SK-N-SH (cell line): ENCODE measurements around the gene CDC6. TPM values are rescaled to one million over a fixed set of nuclear protein-coding genes. Genes with fewer than 3 reads are reported as not detected.

ENCODE experiments used
- CTCF ChIA-PET: fragments of 300-600, 350-600 bp; formaldehyde crosslinking; extraction: SDS; loops from one replicate; lab custom pipeline; 2021; lab: Yijun Ruan, JAX
- POLR2A ChIA-PET: fragments of 350-600 bp; sonication (Branson Sonifier 250); formaldehyde crosslinking; extraction: SDS; loops from one replicate; lab custom pipeline; 2020; ENCODE audit warnings: antibody characterized with exemption, inconsistent platforms; lab: Yijun Ruan, JAX
- DNase-seq: peaks from one replicate; pipeline ENCODE4 v3.0.0; 2012
- H2AFZ ChIP-seq: fragments of 200-600 bp; sonication (generic); 2 replicates; pipeline ENCODE4 v1.8.1; 2016; ENCODE audit warnings: antibody characterized with exemption, mild to moderate bottlenecking, low read depth
- H3F3A ChIP-seq: fragments of 200-600 bp; sonication (generic); replicated peaks from 2 replicates; pipeline ENCODE3; 2016; ENCODE audit warnings: antibody characterized with exemption, mild to moderate bottlenecking; ENCODE audit not compliant: insufficient read depth
- H3K27ac ChIP-seq, 2 experiments: fragments of 200-500 bp in 1 of 2; fragments of 200-600 bp in 1 of 2; sonication (Bioruptor generic) in 1 of 2; sonication (generic), shearing (Covaris generic) in 1 of 2; 2 replicates each; pipeline versions ENCODE4 v1.5.1 to v1.6.1; 2014 to 2016; ENCODE audit warnings: low read depth in 2 of 2, inconsistent platforms in 1 of 2, low read length in 1 of 2, mild to moderate bottlenecking in 1 of 2, mixed read lengths in 1 of 2
- H3K27me3 ChIP-seq: fragments of 200-600 bp; sonication (generic), shearing (Covaris generic); 2 replicates; pipeline ENCODE4 v1.6.1; 2016; ENCODE audit warnings: mixed run types; ENCODE audit not compliant: insufficient read depth
- H3K36me3 ChIP-seq, 2 experiments: fragments of 200-500 bp in 1 of 2; fragments of 200-600 bp in 1 of 2; sonication (Bioruptor generic) in 1 of 2; sonication (generic) in 1 of 2; replicated peaks in 1 of 2; 2 replicates each; pipeline versions ENCODE3 to v1.5.1; 2014 to 2016; ENCODE audit warnings: low read length in 1 of 2, mild to moderate bottlenecking in 1 of 2; ENCODE audit not compliant: insufficient read depth in 2 of 2, control insufficient read depth in 1 of 2
- H3K4me1 ChIP-seq, 2 experiments: fragments of 200-500 bp in 1 of 2; fragments of 200-600 bp in 1 of 2; sonication (Bioruptor generic) in 1 of 2; sonication (generic), shearing (Covaris generic) in 1 of 2; 2 replicates each; pipeline versions ENCODE4 v1.5.1 to v1.6.1; 2014 to 2016; ENCODE audit warnings: low read depth in 1 of 2, low read length in 1 of 2, mixed run types in 1 of 2; ENCODE audit not compliant: insufficient read depth in 2 of 2, control insufficient read depth in 1 of 2
- H3K4me2 ChIP-seq: fragments of 200-600 bp; sonication (generic), shearing (Covaris generic); 2 replicates; pipeline ENCODE4 v1.6.1; 2017; ENCODE audit warnings: mixed run types
- H3K4me3 ChIP-seq, 2 experiments: fragments of 200-500 bp in 1 of 2; fragments of 200-600 bp in 1 of 2; sonication (Bioruptor generic) in 1 of 2; sonication (generic), shearing (Covaris generic) in 1 of 2; 2 replicates each; pipeline versions ENCODE4 v1.5.1 to v1.8.1; 2014 to 2016; ENCODE audit warnings: low read depth in 2 of 2, inconsistent platforms in 1 of 2, low read length in 1 of 2, mild to moderate bottlenecking in 1 of 2, mixed read lengths in 1 of 2, moderate library complexity in 1 of 2
- H3K79me2 ChIP-seq: fragments of 200-600 bp; sonication (generic); 2 replicates; pipeline ENCODE4 v1.8.1; 2017; ENCODE audit warnings: mild to moderate bottlenecking; ENCODE audit not compliant: insufficient read depth
- H3K9ac ChIP-seq: fragments of 200-600 bp; sonication (generic); 2 replicates; pipeline ENCODE4 v1.6.1; 2017; ENCODE audit warnings: mixed run types
- H3K9me2 ChIP-seq: fragments of 200-600 bp; sonication (generic); 2 replicates; pipeline ENCODE4 v1.6.1; 2017; ENCODE audit warnings: mixed run types
- H3K9me3 ChIP-seq: fragments of 200-600 bp; sonication (generic); 2 replicates; pipeline ENCODE4 v1.6.1; 2017; ENCODE audit warnings: mixed run types, mild to moderate bottlenecking, moderate library complexity
- H4K20me1 ChIP-seq: fragments of 200-600 bp; sonication (generic); 2 replicates; pipeline ENCODE4 v1.6.1; 2017; ENCODE audit warnings: mild to moderate bottlenecking, mixed run types; ENCODE audit not compliant: insufficient read depth
- CHD2 ChIP-seq: fragments of 150-350 bp; IDR thresholded peaks from 2 replicates; pipeline ENCODE4 v1.6.1; 2018; ENCODE audit warnings: low read length; ENCODE audit not compliant: partially characterized antibody
- EZH2phosphoT487 ChIP-seq: fragments of 200-600 bp; sonication (generic); IDR thresholded peaks from 2 replicates; pipeline ENCODE4 v1.6.1; 2017; ENCODE audit warnings: low read depth, mixed run types, mild to moderate bottlenecking, antibody characterized with exemption, moderate library complexity, borderline replicate concordance
- FOSL2 ChIP-seq: IDR thresholded peaks from 2 replicates; pipeline ENCODE4 v1.4.0; 2012; ENCODE audit warnings: low read depth, mild to moderate bottlenecking, moderate library complexity, borderline replicate concordance
- FOXM1 ChIP-seq: IDR thresholded peaks from 2 replicates; pipeline ENCODE4 v1.4.0; 2012; ENCODE audit warnings: low read depth, mild to moderate bottlenecking
- GABPA ChIP-seq: IDR thresholded peaks from 2 replicates; pipeline ENCODE4 v1.4.0; 2012; ENCODE audit warnings: low read depth, mild to moderate bottlenecking
- JUND ChIP-seq: IDR thresholded peaks from 2 replicates; pipeline ENCODE4 v1.4.0; 2012
- MEF2A ChIP-seq: IDR thresholded peaks from 2 replicates; pipeline ENCODE4 v1.4.0; 2012; ENCODE audit warnings: low read depth, borderline replicate concordance
- MXI1 ChIP-seq: IDR thresholded peaks from 2 replicates; pipeline ENCODE4 v1.6.1; 2012; ENCODE audit warnings: mild to moderate bottlenecking, low read depth, low read length, improper control_type of control experiment
- NRF1 ChIP-seq: IDR thresholded peaks from 2 replicates; pipeline ENCODE4 v1.6.1; 2012; ENCODE audit warnings: low read depth, mild to moderate bottlenecking, low read length
- RAD21 ChIP-seq: IDR thresholded peaks from 2 replicates; pipeline ENCODE4 v1.6.1; 2012; ENCODE audit warnings: mild to moderate bottlenecking, low read length
- RCOR1 ChIP-seq: fragments of 150-350 bp; IDR thresholded peaks from 2 replicates; pipeline ENCODE4 v1.6.1; 2017; ENCODE audit warnings: antibody characterized with exemption, low read length
- RXRA ChIP-seq: IDR thresholded peaks from 2 replicates; pipeline ENCODE4 v1.4.0; 2012; ENCODE audit warnings: low read depth, mild to moderate bottlenecking, borderline replicate concordance
- TAF1 ChIP-seq: IDR thresholded peaks from 2 replicates; pipeline ENCODE4 v1.6.1; 2012; ENCODE audit warnings: low read depth, mild to moderate bottlenecking, low read length, moderate library complexity, borderline replicate concordance
- TEAD4 ChIP-seq: IDR thresholded peaks from 2 replicates; pipeline ENCODE4 v1.4.0; 2012; ENCODE audit warnings: mild to moderate bottlenecking, borderline replicate concordance; ENCODE audit not compliant: insufficient read depth
- YY1 ChIP-seq: IDR thresholded peaks from 2 replicates; pipeline ENCODE4 v1.4.0; 2012; ENCODE audit warnings: low read depth, mild to moderate bottlenecking
- WGBS: methylation state at CpG from one replicate; pipeline ENCODE4 v1.1.6; 2017; ENCODE audit warnings: low lambda C conversion rate; 5-methylcytosine and 5-hydroxymethylcytosine counted together
- polyA plus RNA-seq, 3 experiments: library from polyadenylated mRNA; depleted of rRNA; stranded (reverse); fragments of >200 nt; gene quantifications; 2 replicates each; pipeline ENCODE4 v1.2.3, GENCODE V29; 2012
- TF ChIP-seq, protein P1 (sequence below): fragments of 150-350 bp; IDR thresholded peaks from 2 replicates; pipeline ENCODE4 v1.6.1; 2016; ENCODE audit warnings: mild to moderate bottlenecking, low read depth, low read length
- TF ChIP-seq, protein P2 (sequence below): fragments of 200-600 bp; sonication (generic); IDR thresholded peaks from 2 replicates; pipeline ENCODE4 v1.6.1; 2017; ENCODE audit warnings: antibody characterized with exemption, mild to moderate bottlenecking, moderate library complexity
- TF ChIP-seq, protein P3 (sequence below): IDR thresholded peaks from 2 replicates; pipeline ENCODE4 v1.4.0; 2012; ENCODE audit warnings: low read depth
- TF ChIP-seq, protein P4 (sequence below): IDR thresholded peaks from 2 replicates; pipeline ENCODE4; 2012

CDC6 gene
- polyA plus RNA-seq, 1 of the 3 experiments (the other 2 are of a cell fraction): 12.7 TPM

DNA sequence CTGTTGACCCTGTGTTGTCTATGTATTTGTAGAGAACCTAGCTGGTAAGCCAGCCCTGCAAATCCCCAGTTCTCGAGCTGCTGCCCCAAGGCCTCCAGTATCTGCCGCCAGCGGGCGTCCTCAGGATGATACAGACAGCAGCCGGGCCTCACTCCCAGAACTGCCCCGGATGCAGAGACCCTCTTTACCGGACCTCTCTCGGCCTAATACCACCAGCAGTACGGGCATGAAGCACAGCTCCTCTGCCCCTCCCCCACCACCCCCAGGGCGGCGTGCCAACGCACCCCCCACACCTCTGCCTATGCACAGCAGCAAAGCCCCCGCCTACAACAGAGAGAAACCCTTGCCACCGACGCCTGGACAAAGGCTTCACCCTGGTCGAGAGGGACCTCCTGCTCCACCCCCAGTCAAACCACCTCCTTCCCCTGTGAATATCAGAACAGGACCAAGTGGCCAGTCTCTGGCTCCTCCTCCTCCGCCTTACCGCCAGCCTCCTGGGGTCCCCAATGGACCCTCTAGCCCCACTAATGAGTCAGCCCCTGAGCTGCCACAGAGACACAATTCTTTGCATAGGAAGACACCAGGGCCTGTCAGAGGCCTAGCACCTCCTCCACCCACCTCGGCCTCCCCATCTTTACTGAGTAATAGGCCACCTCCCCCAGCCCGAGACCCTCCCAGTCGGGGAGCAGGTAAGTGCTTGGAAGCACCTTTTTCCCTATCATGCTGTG, 23.1 kb upstream of the CDC6 start (continued):
- TF ChIP-seq, protein P1, sequence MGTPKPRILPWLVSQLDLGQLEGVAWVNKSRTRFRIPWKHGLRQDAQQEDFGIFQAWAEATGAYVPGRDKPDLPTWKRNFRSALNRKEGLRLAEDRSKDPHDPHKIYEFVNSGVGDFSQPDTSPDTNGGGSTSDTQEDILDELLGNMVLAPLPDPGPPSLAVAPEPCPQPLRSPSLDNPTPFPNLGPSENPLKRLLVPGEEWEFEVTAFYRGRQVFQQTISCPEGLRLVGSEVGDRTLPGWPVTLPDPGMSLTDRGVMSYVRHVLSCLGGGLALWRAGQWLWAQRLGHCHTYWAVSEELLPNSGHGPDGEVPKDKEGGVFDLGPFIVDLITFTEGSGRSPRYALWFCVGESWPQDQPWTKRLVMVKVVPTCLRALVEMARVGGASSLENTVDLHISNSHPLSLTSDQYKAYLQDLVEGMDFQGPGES: no peak

DNA sequence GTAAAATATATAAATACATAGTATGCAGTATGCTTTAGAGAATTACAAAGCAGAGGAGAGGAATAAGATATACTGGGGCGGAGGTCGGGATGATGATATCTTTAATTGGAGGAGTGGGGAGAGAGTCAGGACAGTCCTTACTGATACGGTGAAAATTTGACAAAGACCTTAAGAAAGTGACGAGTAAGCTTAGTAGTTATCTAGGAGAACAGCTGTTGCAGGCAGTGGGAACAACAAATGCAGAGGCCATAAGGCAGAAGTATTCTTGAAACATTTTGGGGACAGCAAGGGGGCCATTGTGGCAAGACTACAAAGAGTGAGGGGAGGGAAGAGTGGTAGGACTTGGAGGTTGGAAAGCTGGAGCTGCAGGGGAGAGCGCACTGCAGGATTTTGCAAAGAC, 22.3 kb upstream of the CDC6 start:
- Histone ChIP-seq H3K27me3 (no peaks in the 10 kb centered on the region), H3K4me3 (no peak overlapping the region), H3K9me2 (no peaks in the 10 kb centered on the region), H3K9ac (no peak overlapping the region), H3K9me3 (no peaks in the 10 kb centered on the region), H3K36me3 (peaks cover 18 to 38% of the 10 kb centered on the region in 2 experiments), H3K27ac (no peak overlapping the region), H3K79me2 (peaks cover 3% of the 10 kb centered on the region; the same call in 1 of the 2 replicates), H3K4me1 (no peaks in the 10 kb centered on the region)
- ChIA-PET POLR2A (no interaction called here), CTCF (no interaction called here)
- DNase-seq: no peak
- WGBS: 93% methylated on average over 5 of the region's 5 CpGs
- TF ChIP-seq YY1: no peak
- TF ChIP-seq EZH2phosphoT487: no peak
- no peak for TF ChIP-seq RXRA
- TF ChIP-seq MXI1: no peak
- TF ChIP-seq RCOR1: no peak
- no peak for TF ChIP-seq FOXM1
- TF ChIP-seq RAD21: no peak
- no peak for TF ChIP-seq MEF2A
- TF ChIP-seq, protein P2, sequence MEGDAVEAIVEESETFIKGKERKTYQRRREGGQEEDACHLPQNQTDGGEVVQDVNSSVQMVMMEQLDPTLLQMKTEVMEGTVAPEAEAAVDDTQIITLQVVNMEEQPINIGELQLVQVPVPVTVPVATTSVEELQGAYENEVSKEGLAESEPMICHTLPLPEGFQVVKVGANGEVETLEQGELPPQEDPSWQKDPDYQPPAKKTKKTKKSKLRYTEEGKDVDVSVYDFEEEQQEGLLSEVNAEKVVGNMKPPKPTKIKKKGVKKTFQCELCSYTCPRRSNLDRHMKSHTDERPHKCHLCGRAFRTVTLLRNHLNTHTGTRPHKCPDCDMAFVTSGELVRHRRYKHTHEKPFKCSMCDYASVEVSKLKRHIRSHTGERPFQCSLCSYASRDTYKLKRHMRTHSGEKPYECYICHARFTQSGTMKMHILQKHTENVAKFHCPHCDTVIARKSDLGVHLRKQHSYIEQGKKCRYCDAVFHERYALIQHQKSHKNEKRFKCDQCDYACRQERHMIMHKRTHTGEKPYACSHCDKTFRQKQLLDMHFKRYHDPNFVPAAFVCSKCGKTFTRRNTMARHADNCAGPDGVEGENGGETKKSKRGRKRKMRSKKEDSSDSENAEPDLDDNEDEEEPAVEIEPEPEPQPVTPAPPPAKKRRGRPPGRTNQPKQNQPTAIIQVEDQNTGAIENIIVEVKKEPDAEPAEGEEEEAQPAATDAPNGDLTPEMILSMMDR: no peak
- TF ChIP-seq, protein P1: no peak
- TF ChIP-seq FOSL2: no peak
- TF ChIP-seq GABPA: no peak
- TF ChIP-seq JUND: no peak
- TF ChIP-seq TAF1: no peak
- TF ChIP-seq, protein P3, sequence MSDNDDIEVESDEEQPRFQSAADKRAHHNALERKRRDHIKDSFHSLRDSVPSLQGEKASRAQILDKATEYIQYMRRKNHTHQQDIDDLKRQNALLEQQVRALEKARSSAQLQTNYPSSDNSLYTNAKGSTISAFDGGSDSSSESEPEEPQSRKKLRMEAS: no peak
- no peak for TF ChIP-seq CHD2
- TF ChIP-seq, protein P4, sequence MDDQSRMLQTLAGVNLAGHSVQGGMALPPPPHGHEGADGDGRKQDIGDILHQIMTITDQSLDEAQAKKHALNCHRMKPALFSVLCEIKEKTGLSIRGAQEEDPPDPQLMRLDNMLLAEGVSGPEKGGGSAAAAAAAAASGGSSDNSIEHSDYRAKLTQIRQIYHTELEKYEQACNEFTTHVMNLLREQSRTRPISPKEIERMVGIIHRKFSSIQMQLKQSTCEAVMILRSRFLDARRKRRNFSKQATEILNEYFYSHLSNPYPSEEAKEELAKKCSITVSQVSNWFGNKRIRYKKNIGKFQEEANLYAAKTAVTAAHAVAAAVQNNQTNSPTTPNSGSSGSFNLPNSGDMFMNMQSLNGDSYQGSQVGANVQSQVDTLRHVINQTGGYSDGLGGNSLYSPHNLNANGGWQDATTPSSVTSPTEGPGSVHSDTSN: no peak
- TF ChIP-seq TEAD4: no peak
- TF ChIP-seq NRF1: no peak
- TF ChIP-seq, all 33 proteins: peak for 0
- H2AFZ ChIP-seq: no peak overlapping the region
- H3F3A ChIP-seq: peaks cover 8% of the 10 kb centered on the region
- no peaks in the 10 kb centered on the region for H4K20me1 ChIP-seq
- no peak overlapping the region for H3K4me2 ChIP-seq
